NOMO-1 (cell line): ENCODE results near the gene TCEANC.
"Not testable (repeated sequence)": the region's sequence is repeated elsewhere in the genome, so short reads cannot be mapped to it uniquely, and the experiment has no call there.

Experiments
- DNase-seq, 2 experiments: peaks; one replicate each; lab custom pipeline; 2025; ENCODE audit not compliant: unreplicated experiment in 2 of 2; lab: John Stamatoyannopoulos, UW

The TCEANC gene, protein sequence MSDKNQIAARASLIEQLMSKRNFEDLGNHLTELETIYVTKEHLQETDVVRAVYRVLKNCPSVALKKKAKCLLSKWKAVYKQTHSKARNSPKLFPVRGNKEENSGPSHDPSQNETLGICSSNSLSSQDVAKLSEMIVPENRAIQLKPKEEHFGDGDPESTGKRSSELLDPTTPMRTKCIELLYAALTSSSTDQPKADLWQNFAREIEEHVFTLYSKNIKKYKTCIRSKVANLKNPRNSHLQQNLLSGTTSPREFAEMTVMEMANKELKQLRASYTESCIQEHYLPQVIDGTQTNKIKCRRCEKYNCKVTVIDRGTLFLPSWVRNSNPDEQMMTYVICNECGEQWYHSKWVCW

DNA sequence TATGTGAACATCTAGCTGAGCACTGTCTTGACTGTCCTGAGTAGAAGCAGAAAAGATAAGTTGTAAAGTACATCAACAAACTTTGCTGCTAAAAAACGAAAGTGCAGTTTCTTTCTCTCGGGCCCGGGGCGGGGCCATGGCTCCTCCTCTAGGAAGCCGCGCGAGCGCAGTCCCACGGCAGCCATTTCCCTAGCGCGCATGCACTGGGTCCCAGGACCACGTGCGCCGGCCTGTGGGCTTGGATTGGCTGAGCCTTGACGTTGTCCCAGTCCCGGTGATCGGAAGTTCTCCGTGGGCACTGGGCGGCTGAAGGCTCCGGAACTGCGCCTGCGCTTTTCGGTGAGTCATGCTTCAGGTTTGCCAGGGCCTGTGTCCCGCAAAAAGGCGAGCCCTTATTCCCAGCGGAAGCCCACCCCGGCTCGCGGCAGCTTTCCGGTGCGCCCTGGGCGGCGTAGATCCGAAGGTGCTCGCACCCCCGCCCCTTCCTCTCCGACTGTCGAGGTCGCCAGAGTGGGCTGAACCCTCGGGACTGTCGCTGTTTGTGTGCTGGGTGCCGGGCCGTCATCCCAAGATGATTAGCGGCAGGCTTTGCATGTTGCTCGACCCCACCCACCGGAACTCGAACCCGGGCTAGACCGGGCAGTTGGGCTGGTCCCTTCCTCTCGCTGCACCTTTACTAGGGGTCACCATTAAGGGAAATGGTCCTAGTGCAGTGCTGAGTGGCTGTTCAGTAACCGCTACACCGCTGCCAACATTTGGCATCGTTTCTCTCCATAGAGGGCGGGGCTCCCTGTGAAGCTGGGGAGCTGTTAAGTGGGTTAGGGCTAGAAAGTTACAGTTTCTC, at the start of gene TCEANC:
TSS of gene TCEANC (plus strand) at position 292 of the 844 bp plus-strand sequence. CDS start 9,368 bp downstream, outside the sequence.
- peak; percentile 96 to 98 for DNase-seq

DNA sequence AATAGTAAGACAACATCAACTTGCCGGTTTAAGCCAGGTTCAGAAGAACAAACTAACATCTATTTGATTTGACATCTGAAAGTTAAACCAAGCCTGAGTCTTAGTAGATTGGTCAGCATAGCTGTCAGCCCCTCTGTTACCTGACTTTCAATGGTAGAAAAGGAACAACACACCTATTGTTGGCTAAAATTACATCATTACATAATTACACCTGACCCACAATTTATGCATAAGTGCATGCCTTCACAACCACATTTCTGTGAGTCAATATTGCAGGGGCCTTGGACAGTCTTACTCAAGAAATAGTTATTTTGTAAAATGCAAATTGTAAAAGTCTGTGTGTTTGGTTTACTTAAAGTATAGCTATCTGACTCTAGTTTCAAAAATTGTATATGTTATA, 47.3 kb upstream of the TCEANC start:
- DNase-seq: no peak

DNA sequence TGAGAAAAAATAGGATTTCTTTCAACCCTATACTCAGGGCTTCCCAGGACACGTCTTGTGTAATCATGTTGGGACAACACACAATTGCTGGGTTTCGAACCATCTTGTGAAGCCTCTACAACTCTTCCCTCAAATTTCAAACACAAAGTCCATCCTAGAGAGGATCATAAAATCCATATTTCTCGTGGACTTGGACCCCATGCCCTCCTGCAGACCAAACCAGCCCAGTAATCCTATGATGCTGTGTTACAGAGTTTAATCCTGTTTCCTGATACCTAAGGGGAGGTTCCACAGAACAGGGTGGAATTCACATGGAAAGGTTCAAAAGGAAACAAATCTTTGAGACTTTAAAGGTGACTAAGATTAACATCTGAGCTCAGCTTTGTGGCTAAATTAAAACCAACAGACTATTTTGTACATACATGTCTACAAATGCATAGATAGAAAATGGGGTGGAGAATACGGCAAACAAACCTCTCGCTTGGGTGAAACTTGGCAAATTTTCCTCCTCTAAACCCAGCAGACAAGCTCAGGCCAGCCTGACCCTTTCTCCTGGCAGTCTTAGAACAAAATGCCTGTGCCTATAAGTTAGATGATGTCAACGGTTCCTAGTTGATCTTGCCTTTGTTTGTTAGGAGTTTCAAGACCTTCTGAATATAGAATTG, 45.5 kb upstream of the TCEANC start:
- no peak for DNase-seq

DNA sequence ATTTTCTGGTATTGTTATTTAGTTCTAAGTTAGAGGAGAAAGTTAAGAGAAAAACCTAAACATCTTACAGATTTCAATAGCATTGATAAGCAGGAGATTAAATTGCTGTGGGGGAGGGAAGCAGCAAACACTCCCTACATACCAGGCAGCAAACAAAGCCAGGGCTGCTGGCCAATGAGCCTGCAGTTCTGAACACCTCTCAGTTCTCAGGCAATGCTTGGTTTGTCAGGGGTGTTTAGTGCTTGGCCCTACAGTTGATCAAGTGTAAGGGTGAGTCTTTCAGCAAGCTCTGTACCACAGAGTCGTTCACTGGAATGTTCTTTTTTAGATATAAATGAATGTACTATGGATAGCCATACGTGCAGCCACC, 45.0 kb upstream of the TCEANC start:
- no peak for DNase-seq

DNA sequence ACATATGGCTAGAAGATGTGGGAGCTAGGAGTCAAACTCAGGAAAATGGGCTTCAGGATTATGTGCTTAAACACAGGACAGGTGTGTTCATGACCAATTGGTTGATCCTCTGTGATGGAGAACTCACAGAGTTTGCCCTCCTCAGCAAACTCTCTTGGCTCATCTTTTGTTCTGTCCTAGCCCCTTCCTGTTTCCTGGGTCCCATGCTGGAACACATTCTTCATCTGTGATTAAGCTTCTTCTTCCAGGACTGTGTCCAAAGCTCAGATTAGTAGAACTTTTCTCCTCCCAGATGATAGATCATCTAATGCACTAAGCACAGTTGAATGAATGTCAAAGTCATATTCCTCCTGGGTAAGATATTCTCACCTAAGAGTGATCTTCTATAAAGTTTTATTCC, 38.8 kb upstream of the TCEANC start:
- no peak for DNase-seq

DNA sequence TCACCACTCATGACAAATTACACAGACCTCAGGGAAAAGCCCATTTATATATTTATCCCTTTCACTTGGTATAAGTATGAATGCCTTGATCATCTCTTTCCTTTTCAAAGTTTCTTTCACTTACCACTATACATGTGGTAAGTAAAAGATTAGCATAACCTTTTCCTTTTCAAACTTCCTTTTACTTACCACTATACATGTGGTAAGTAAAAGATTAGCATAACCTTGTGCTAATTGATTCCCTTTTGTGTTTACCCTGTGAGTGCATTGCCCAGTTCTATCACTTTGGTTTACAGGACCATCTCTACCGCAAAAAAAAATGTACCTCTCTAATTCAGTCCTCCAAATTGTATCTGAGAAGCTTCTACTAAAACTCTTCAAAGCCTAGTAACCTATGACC, 32.7 kb upstream of the TCEANC start:
- DNase-seq: no peak

DNA sequence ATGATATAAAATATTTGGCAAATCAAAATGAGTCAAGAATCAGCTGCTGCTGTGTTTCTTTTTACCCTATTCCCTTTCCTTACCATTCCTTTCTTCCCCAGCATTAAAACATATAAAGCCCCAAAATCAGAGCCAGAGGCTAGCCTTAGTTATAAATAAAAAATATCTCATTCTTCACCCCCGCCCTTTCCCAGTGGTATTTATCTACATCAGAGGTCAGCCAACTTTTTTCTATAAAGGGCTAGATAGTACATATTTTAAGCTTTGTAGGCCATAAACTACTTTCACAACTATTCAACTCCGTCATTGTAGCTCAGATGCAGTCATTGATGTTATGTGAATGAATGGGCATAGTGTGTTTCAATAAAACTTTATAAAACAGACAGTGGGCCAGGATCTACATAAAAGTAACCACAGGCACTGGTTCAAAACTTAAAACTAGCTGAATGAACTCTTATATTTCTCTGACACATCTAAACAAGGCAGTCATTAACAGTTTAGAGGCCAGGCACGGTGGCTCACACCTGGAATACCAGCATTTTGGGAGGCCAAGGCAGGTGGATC, 30.5 kb upstream of the TCEANC start:
- no peak for DNase-seq

DNA sequence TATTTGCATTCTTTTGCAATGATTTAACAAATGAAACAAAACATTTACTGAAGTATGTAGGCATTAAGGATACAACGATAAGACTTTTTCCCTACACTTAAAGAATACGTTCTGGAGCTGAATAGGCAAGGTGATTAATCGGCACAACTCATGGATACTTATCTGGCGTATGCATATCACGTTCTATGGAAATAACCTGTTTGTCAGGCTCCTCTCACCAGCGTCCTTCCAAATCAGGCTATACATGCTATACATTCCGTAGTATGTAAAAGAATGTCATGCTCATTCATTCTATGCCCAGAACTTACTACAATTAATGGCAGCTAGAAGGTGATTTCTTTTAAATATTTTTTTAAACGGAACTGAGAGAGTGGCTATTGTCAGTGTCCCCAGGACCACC, 25.6 kb upstream of the TCEANC start:
- no peak for DNase-seq

DNA sequence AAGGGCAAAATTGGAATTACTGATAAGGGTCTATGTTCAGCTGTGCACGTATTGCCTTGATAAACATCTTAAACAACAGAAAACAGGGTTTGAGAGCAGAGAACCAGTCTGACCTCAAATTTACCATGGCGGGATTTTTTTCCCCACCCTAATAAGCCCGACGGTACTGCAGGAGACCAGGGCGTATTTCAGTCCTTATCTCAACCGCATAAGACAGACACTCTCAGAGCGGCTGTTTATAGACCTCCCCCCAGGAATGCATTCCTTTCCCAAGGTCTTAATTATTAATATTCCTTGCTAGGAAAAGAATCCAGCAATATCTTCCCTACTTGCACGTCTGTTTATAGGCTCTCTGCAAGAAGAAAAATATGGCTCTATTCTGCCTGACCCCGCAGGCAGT, 15.7 kb upstream of the TCEANC start:
- DNase-seq: not testable (repeated sequence)

DNA sequence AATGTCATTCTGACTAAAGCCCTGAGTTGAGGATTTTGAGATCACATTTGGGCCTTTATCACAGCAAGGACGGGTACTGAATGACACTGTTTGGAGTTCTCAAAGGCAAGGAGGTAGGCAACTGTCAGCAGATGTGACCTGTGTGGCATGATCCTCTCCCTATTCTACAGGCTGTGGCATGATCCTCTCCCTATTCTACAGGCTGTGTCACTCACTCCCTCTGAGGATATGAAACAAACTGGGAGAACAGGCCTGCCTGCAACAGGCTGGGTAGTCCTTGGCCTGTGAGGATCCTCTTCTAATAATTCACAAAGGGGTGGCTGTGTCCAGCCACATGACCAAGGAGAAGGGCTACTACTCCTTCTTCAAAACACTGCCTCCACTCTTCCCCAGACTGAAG, 14.9 kb upstream of the TCEANC start:
- no peak for DNase-seq

DNA sequence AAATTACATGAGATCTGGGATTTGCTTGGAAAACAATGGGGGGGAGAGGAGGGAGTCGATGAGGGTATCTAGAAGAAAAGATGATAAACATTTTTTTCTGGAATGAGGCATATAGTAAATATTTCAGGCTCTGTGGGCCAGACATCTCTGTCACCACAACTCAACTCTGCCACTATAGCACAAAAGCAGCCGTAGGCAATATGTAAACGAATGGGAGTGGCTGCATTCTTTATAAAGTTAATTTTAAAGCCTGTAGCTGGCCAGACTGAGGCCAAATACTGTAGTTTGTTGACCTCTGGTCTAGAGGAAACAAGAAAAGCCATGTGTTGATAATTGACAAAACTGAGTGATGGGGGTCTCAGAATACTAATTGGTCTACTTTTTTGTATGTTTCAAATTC, 14.1 kb upstream of the TCEANC start:
- DNase-seq: no peak

DNA sequence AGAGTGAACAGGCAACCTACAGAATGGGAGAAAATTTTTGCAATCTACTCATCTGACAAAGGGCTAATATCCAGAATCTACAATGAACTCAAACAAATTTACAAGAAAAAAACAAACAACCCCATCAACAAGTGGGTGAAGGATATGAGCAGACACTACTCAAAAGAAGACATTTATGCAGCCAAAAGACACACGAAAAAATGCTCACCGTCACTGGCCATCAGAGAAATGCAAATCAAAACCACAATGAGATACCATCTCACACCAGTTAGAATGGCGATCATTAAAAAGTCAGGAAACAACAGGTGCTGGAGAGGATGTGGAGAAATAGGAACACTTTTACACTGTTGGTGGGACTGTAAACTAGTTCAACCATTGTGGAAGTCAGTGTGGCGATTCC, 11.3 kb upstream of the TCEANC start:
- DNase-seq: not testable (repeated sequence)

DNA sequence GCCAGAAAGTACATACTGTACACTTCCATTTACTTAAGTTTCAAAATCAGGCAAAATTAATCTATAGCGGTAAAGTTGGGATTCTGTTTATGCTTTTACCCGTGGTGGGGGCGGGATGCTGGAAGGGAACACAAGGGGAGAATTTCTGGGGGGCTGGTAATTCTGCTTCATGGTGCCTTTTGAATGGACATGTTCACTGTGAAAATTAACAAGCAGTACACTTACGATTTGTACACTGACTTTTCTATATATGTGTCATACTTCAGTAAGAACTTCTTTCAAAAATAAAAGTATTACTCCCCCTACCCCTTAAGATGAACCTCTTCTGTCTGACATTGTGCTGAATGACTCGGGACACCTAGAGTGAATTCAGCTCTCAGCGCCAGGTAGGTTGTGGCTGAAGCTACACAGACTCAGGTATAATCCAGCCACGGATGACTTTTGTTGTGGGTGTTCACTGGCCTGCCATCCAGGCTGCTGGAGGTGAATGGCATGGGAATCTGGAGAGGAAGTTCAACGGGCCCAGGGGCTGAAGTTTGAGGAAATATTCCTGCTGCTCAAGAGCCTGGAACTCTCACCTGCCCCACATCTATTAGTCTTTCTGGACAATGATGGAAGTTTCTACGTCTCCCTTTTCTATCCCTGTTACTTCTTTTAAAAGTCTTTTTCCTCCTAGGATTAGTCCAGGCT, 7.3 kb upstream of the TCEANC start:
- DNase-seq: no peak

DNA sequence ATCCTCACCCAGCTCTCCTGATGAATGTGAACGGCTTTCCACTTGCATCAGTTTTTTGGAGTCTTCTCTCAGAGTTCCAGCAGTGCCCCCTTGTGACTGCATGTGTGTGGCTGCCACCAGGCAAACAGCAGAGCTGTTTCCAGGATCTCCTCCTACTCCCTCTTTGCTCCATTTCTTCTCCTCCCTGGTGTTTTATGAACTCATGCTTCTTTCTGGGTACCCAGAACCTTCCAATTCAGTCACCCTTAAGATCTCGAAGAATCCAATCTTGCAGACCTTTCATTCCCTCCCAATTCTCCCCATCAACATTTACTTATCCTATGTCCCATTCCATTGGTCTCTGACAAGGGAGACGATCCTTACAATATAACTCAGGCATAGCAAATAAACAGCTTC, 6.8 kb upstream of the TCEANC start:
- peak in 1 of 2 experiments; percentile 16 for DNase-seq

DNA sequence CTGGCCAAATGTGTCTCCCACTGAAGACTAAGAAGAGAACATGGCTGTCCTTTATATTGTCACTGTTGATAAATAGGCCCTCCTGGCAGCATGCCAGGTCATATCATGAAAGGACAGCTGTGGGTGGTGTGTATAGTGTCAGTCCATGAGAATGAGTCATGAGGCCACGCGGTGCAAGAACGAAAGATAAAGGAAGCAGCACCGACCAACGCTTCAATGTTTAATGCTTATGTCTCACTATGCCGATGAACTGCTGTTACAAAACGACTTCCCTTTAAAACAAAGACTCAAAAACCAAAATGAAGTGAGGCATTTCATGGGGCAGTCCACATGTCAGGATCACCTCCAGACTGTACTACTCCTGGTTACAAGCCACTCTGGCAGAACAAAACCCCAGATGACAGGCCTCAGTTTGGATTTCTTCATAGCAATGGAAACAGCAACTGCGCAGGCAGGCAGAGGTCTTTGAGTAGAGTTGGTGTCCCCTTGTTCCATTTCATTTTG, 5.2 kb upstream of the TCEANC start:
- peak; percentile 78 to 84 for DNase-seq

DNA sequence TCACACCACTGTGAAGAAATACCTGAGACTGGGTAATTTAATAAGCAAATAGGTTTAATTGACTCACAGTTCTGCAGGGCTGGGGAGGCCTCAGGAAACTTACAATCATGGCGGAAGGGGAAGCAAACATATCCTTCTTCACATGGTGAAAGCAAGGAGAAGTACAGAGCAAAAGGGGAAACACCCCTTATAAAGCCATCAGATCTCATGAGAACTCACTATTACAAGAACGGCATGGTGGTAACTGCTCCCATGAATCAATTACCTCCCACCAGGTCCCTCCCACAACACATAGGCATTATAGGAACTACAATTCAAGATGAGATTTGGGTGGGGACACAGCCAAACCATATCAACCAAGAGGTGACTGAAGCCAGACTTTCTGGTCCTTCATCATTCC, 4.6 kb upstream of the TCEANC start:
- DNase-seq: peak in 1 of 2 experiments; percentile 16

DNA sequence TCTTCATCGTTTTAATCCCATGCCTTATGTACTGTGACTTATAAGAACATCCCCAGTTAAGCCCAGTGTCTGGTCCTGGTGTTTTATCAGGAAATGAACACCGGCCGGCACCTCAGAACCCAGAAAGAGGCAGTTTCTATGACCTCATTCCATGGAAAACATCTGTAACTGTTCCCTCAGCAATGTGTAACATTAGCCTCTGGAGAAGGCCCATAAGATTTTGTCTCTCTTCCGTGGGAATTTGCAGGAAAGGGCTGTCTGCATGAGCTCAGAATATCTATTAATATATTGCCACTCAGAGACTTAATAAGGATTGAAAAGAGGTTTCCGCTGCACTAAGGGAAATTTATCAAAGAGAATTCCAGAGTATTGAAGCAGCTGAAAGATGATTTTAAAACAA, 3.1 kb upstream of the TCEANC start:
- DNase-seq: no peak

DNA sequence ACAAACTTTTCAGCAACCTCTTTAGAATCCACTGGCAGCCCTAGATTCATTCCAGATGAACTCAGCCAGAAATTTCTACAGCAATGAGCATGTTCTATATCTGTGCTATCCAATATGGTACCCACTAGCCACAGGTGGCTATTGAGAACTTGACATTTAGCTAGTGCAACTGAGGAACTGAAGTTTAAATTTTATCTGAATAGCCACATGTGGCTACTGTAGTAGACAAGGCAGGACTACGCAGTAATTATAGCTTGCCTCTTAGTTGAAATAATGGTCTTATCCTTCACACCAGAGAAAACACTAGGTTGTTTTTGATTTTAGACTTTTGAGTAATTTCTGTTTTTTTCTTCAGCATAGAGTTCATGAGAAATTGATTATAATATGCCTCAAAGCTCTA, 2.6 kb upstream of the TCEANC start:
- no peak for DNase-seq

DNA sequence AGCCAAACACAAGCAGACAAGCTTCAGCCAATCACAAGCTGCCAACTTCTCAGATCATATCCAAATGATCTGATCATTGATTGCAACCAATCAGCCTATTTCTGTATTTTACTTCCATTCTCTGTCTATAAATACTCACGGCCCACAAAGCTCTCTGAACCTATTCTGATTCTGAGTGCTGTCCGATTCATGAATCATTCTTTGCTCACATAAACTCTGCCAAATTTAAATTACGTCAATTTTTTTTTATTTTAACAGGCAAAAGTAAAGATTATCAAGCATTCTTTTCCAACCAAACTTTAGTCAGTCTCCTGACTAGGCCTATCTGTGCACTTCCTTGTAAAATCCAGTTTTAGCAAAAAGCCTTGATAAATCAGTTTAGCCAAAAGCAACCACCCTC, 1.8 kb upstream of the TCEANC start:
- DNase-seq: no peak

DNA sequence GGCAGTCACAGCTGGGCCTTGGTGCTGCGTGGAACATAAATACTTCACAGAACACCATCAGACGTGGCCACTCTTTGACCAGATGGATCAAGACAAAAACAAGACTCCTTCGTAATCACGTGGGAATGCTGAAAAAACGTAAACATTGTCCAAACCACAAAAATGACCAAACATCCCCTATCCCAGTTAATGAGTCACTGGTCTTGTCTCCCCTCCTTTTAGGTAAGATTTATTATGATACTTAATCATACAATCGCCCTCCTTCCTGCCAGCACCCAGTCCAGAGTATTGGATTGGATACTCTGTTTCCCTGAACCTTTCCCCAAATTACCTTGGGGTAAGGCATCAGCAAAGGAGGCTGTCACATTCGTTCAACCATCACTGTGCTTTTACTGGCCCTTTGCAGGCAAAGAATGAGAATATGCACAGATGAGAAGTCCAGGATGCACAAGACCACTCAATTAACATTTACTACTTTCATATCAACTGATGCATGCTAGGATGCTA, 601 bp upstream of the TCEANC start:
- DNase-seq: no peak
